ENCODE data around the gene SLC2A9.

The SLC2A9 gene

DNA sequence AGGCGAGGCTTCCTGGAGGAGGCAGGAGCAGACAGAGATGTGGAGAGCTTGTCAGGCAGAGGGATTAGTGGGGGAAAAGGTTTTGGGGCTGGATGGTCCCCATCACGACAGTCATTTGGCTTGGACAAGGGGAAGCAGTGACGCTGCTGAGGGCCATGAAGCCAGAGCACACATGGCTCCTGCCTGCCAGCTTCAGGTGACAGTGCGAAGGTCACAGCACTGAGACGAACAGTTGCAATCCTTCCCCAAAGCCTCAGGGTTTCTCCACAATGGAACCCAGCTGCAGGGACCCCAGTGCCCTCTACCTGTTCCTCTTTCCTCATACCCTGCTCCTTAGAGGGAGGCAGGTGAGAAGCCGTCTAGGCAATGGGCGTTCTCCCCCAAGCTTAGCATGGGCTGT, 129.6 kb downstream of the SLC2A9 start:
- no peak for DNase-seq (ENCODE audit: low read depth)

DNA sequence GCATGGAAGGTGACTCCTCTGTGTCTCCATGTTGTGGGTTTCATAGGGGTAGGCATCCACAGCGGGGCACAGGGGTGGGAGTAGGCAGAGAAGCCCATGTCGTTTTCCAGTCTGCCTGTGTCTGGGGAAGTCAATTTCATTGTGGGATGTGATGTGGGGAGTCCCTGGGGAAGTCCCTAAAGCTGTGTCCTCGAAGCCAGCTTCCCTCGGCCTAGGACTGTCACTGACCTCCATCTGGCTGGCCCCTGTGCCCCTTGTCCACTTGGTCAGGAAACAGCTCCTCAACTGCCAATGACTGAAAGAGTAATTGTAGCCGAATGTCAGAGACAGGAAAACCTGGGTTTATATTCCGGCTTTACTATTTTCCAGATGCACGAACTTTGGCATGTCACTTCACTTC, 130.2 kb downstream of the SLC2A9 start:
- no peak for DNase-seq (ENCODE audit: low read depth)

DNA sequence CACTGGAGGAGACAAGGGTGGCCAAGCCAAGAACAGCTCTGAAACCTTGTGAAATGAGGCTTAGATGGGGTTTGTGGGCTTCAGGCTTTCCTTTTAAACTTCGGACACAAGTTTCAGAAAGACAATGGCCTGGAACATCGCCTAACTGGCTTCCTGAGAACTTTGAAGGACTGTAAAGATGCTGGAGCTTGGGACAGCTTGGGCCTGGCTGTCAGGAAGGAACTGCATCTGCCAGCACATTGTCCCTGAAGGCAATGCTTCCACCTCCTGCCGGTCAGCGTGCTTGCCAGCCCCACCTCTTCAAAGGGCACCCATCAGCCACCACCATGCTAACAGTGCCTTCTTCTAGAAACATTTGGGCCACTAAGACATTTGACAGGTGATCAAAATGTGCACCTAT, 132.0 kb downstream of the SLC2A9 start:
- no peak for DNase-seq (ENCODE audit: low read depth)

DNA sequence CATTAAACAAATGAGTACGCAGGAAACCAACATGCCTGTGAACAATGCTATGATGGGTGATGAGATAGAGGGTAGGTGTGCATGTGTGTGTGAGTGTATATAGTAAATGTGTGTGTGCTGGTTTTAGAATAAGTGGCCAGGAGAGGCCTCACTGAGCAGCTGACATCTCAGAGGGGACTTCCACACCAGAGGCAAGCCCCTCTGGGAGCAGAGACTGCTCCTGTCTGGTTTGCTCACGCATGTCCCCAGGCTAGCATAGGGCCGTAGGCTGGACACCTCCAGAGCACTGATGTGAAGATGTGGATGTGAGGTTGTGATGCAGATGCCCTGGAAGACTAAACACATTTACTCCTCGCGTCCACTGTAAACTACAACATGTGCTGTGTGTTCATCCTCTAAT, 135.3 kb downstream of the SLC2A9 start:
- DNase-seq (ENCODE audit: low read depth) = no peak

DNA sequence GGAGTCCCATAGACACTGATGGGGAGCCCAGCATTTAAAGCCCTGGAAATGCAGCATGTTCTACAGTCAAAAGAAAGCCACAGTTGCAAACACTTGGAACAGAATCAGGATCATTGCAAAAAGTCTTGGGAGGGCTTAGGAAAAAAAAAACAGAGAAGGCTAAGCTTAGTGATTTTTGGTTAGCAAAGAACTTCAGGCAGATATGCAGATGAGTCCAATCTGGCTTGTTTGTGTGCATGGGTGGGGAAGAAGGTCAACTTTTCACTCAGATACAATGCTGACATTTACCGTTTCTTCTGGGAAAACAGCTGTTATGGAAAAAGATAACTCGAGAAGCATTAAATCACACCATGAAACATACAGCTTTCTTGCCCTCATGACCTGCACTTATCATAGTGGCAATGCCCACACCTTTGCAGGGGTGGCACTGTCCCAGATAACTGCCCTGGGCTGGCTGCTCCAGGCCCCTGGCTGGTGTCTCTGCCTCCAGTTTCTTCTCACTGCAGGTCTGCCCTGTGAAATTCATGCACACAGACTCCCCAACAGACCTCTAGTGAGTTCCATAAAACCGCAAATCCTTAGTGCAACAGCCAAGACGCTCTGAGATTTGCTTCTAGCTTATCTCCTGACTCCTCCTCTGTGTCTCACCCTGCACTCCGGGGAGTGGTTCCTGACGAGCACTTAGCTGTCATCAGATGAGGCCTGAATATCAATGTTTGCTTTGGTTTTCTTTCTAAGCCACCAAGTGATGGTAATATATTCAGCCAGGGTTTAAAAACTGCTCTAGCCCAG, 140.7 kb downstream of the SLC2A9 start:
- peak; percentile 2 for DNase-seq (ENCODE audit: low read depth)

DNA sequence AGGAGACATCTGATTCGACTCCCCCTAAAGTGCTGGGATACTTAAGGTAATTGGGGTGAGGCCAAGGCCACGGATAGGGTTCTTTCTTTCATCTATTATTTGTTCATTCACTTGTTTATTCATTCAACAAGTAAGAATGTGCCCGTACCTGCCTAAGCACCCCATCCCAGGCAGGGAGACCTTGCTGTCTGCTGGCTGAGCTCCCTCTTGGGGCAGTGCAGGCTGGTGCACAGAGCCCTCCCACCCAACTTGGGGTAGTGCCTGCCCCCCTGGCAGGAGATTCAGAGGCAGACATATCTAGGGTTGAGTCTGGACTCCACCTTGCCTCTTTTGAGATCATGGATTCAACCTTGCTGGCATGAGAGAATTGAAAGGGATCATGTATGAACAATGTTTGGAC, 144.2 kb downstream of the SLC2A9 start:
- no peak for DNase-seq (ENCODE audit: low read depth)

DNA sequence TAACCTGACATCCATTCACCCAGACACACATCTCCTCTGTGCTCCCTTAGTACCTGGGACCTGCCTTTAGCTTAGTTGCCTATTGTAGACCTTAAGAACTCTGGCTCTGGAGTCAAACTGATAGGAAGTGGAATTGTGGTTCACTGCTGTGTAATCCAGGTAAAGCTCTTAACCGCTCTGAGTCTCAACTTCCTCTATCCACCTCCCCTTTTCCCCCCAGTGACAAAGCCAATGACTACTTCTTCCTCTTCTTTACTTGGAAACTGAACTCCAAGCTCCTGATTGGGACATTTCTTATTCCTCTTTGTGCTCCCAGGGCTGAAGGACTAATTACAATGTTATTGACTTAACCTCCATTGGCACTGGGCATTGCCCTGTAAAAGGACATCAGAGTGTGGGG, 145.8 kb downstream of the SLC2A9 start:
- no peak for DNase-seq (ENCODE audit: low read depth)

DNA sequence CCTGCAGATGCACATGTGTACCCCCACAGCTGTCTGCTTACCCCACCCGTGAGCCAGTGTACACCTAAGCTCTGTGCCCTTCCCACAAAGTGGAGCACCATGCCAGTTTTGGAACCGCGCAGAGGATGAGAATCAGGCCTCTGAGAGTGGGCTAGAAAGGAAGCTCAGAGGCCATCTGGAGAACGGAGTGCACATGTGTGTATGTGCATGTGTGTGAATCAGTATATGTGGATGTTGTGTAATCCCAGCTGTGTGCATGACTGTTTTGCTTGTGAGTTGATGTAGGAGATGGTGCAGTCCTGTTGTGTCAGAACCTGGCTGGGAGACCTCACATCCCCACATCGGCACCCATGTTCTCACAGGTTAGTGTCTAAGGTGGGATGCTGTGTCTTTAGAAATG, 146.9 kb downstream of the SLC2A9 start:
- no peak for DNase-seq (ENCODE audit: low read depth)

DNA sequence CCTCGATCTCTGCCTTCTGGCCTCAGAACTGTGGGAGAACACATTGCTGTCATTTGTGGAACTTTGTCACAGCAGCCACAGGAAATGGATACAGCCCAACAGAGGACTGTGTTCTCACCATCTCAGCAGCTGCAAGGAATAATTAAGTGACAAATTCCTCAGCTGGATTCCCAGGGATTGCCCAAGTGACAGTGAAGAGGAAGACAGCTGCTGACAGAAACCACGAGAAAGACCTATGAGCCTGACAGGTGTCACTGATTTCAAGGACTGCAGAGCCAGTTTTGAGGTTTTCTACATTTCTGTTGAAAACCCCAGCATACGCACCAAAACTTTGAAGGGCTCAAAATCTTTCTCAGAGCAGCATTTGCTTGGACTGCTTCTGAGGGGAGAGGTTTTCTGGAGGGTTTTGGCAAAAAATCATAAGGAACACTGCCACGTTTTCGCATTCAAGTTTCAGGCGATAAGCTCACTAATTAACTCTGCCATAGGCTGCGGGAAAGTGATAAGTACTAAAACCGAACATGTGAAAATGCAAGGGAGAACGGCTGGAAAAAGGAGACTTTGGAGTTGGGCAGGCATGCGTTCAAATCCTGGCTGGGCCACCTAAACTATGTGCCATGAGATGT, 151.0 kb downstream of the SLC2A9 start:
- no peak for DNase-seq (ENCODE audit: low read depth)

DNA sequence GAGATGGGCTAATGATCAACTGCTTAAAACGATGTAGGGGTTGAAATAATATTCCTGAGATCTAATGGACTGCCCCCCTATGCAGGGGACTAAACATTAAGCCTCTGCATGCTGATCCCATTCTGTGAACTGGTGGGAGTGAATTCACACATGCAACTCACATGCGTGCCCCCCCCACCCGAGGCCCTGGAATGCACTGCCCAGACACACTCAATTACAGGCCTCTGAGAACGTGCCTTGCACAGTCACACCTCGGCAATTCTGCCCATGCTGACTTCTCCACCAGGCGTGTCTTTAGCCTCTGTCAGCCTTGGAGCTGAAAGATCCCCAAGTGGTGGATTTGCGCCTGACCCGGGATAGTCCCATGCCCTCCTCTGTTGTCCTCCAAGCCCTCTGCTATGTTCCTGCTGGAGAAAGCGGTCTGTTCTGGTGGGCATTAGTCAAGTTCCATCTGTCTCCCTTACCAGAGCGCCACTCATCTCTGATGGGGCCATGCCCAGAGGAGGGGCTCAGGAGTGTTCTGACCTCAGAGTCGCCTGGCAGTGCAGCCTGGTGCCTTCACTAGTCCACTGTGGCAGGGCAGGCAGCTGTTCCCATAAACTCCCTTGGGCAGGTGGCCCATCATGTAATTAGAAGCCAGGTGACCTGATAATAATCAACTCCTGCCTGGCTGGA, 153.4 kb downstream of the SLC2A9 start:
- no peak for DNase-seq (ENCODE audit: low read depth)

DNA sequence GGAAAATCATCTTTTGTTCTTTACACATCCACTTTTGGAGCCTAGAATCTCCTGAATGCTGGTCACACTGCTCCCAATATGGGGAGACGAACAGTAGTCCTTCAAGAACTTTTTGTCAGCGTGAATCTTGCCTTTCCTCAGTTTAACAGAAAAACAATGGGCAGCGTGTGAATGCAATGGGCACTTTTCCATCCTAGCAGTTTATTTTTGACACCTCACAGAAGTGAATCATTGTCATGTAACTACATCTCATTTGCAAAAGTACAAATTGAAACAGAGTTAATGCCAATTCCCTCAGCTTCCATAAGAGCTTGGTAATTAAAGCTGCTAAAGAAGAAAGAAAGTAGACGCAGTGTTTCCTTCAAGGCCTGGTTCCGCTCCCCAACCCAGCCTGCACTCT, 154.4 kb downstream of the SLC2A9 start:
- DNase-seq (ENCODE audit: low read depth) = no peak

DNA sequence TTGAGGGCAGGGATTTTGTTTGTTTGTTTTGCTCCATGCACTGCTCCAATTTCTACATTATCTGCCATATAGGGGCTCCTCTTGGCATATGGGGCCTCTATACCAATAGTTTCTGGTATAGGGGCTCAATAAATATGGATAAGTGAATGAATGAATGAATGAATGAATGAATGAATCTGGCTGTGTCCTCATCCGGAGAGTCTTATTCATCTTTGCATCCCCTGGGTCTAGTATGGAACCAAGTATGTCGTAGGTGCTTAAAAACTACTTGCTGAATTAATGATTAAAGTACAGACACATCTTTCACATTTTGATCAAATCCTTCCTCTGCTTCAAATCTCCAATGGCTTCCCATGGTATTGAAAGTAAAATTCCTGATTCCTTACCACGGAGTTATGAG, 159.7 kb downstream of the SLC2A9 start:
- no peak for DNase-seq (ENCODE audit: low read depth)

DNA sequence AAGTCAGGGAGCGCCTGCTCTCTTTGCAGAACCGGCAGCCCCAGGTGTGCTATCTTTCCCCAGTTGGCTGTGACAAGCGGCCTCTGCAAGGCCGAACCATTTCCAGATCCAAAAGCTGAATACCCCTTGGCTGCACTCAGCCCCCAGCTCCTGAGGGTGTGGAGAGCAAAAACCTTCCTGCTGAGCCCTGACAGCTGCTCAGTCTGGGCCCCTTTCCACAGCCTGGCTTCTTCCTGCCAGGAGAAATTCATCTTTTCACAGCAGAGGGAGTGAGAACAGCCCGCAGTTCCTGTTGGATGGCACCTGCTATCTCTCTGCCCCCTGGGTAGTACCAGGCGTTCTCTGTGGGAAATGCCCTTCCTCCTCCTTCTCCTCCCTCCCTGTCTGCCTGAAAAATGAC, 161.5 kb downstream of the SLC2A9 start:
- no peak for DNase-seq (ENCODE audit: low read depth)

DNA sequence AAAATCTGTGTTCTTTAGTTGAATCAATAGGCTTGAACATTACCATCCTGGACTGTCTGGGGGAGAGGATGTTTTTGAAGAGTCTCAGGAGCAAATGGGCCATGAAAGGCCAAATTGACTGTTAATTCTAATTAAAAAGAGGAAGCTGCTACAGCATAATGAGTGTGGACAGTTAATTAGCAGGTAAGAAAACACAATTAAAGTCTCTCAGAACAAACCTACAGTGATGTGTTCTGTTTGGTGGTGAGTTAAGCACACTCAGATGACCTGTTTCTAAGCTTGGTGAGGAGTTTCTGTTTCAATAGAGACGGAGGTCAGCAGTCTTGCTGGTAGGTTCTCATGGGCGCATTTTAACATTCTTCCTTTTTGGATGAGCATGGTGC, 171.8 kb downstream of the SLC2A9 start:
- no peak for DNase-seq (ENCODE audit: low read depth)

DNA sequence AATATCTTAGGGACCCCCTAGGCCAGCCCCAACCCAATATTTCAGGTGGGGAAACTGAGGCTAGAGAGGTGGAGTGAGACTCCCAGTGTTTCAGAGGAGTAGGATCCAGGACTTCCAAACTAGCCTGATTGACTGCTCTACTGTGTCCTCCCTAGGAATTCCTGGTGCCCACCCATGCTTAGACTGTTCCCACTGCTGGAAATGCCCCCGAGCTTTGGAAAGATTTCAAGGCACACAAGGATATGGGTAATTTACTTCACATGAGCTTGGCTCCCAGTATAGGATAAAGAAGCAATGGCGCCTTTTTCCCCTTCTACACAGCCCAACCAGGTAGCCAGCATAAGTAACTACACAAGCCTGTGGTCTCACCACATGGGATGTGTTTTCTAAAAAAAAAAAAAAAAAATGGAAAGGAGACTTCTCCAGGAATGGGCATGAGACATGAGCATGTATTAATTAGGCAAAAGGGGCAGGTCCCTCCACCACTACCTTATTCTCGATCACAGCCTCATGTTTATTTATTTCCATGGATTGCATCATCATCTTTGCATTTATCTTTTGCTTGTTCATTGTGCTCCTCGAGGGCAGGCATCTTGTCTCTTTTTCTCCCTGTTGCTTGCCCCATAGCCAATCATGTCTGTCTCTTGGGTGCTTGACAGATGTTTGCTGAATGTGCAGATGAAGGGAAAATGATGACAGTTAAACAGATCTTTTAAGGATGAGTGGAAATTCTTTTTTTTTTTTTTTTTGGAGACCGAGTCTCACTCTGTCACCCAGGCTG, 173.1 kb downstream of the SLC2A9 start:
- no peak for DNase-seq (ENCODE audit: low read depth)

DNA sequence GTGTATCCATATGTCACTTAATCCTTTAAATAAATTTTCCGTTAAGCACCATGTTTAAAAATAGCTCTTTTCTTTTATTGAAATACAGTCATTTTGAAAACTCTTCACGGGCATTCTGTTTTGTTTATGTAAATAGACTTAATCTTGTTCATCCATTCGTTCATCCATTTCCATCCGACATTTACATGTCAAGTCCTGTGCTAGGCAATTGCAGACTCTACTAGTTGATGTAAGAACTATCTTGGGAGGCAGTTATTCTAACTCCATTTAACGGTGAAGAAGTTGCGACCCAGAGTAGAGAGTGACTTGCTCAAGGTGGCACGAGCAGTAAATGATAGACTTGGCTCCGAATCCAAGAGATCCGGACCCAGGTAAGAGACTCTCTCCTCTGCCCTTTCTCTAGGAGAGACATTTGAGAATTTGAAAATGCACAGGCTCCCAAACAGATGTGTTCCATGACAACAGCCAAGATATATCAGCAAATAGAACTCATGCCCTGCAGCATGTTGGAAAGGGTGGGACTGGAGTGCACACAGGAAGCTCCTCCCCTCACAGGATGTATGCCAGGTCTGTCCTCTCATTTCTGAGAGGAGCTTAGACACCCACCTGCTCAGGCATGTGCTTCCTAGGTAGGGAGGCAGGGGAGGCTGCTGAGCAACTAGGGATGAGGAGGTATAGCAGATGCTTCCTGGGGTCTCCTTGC, 175.4 kb downstream of the SLC2A9 start:
- no peak for DNase-seq (ENCODE audit: low read depth)

DNA sequence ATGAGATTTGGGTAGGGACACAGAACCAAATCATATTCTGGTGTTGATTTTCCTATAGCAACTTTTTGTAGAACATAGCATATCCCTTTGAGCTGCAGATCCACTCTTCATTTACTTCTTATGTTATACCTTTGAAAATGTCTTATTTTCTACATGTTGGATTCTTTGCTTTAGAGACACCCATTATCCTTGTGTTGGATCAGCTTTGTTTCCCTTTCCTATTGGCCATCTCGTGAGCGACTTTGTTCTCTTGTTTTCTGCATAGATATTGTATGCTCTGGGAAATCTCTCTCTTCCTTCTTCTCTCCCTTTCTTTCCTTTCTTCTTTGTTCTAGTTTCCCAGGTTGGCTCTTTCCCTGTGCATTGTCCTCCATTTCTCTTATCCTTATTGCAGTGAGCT, 180.2 kb downstream of the SLC2A9 start:
- DNase-seq (ENCODE audit: low read depth) = no peak

DNA sequence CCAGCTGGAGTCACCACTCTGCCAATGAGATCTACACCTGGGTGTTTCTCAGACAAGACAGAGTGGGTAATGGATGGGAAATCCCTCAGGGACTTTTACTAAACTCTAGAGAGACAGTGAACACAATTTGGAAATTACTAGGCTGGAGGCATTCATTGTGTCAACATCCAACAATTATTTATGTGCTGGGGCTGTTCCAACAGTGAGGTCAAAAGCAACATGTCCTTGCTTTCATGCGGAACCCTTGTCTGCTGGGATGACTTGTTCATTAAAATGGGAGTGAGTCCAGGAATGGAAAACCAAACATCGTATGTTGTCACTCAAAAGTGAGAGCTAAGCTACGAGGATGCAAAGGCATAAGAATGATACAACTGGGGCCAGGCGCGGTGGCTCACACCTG, 185.9 kb downstream of the SLC2A9 start:
- no peak for DNase-seq (ENCODE audit: low read depth)

DNA sequence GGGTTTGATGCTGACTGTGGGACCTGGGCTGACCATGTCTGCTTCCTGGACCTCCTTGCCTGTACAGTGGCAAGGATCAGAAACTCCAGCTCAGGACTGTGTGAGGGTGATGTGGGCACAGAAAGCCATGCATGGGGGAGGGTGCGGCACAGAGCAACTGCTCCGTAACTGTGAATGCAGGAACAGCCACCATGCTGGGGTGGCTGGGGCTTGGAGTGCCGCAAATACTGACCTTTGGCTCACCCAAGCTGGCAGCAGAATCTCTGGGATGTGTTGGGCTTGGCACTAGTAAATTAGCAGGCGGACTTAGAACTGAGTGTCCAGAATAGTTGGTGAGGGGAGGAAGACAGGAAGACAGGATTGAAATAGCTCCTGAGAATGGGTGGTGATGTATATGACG, 187.9 kb downstream of the SLC2A9 start:
- no peak for DNase-seq (ENCODE audit: low read depth)

DNA sequence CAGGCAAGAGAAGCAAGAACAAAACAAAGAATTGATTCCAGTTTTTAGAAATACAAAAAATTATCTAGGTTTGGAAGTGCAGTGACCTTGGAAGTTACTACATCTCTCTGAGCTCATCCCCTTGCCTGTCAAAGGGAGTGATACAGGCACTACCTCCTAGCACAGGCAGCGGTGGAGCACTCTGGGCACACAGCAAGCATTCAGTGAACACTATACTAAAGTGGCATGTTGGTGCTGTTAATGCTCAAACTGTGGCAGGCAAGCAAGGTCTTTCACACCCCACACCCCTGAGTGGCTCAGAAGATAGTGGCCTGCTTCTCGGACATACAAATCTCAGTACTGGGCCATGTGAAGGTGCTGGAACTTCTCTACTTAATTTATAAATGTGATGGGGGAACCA, 188.7 kb downstream of the SLC2A9 start:
- no peak for DNase-seq (ENCODE audit: low read depth)

DNA sequence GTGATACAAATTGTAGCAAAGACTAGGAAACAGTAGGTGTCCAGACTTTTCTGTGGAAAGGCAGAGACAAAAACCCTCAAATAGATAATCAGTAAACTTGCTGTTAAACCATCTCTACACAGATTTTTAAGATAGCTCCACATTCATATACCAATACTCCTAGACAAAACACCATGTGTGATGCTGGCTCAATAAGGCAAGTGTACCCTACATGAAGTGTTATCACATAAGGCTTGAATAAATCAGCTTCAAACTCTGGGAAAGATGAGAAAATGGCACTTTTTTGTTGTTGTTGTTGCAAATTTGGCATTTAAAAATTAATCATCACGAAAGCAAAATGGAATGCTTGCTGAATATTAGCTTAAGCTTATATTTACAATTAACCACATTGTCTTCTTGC, 194.7 kb downstream of the SLC2A9 start:
- DNase-seq (ENCODE audit: low read depth) = no peak

DNA sequence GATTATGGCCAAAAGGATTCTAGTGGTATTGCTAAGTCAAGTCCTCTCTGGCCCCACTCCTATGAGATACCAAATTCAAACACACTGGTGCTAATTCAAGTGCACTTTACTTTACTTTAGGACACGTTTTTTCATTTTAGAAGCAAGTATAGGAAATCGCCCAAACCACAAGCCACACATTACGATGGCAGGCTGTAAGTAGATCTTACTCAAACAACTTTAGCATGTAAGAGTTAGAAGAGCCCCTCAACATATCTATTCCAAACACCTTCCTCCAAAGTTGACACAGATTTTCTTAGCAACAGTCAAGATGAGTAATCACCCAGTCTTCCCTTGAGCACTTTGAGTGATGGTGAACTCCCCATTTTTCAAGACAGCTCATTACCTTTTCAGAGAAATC, 196.2 kb downstream of the SLC2A9 start:
- no peak for DNase-seq (ENCODE audit: low read depth)
